GM18909 (cell line): ENCODE results near the gene HMGB3.

Source experiments
- ATAC-seq: cut with Tn5 transposase; IDR thresholded peaks from one replicate; pipeline ENCODE4 v1.9.1; 2021; ENCODE audit warnings: mild to moderate bottlenecking; ENCODE audit not compliant: unreplicated experiment, poor library complexity

Gene HMGB3

GRCh38 chrX:151039351-151039750 is 56.2 kb downstream of the HMGB3 start:
- no peak for ATAC-seq
